H9 (cell line): ENCODE results near the gene OR9I1. TPM values are rescaled to one million over a fixed set of nuclear protein-coding genes. Genes with fewer than 3 reads are reported as not detected.

Source experiments
- DNase-seq: peaks from one replicate; pipeline ENCODE4 v3.0.0-alpha.2; 2017
- H2AFZ ChIP-seq: one replicate; pipeline ENCODE4 v1.6.1; 2013; ENCODE audit warnings: mild to moderate bottlenecking, low read length, control low read depth, moderate library complexity
- H2AK5ac ChIP-seq: 2 replicates; pipeline ENCODE4 v1.6.1; 2013; ENCODE audit warnings: low read length, control low read depth, mixed read lengths; ENCODE audit not compliant: insufficient read length
- H2BK120ac ChIP-seq: one replicate; pipeline ENCODE4 v1.6.1; 2013; ENCODE audit warnings: low read depth, mild to moderate bottlenecking, low read length, control low read depth, inconsistent platforms; ENCODE audit not compliant: poor library complexity, severe bottlenecking
- H2BK12ac ChIP-seq: 2 replicates; pipeline ENCODE4 v1.6.1; 2013; ENCODE audit warnings: low read length, control low read depth, mixed read lengths, low read depth; ENCODE audit not compliant: insufficient read length
- H2BK15ac ChIP-seq: 2 replicates; pipeline ENCODE4 v1.6.1; 2013; ENCODE audit warnings: low read depth, low read length, control low read depth
- H2BK20ac ChIP-seq: one replicate; pipeline ENCODE4 v1.6.1; 2013; ENCODE audit warnings: low read depth, mild to moderate bottlenecking, low read length, control low read depth, inconsistent platforms; ENCODE audit not compliant: poor library complexity, severe bottlenecking
- H2BK5ac ChIP-seq: 2 replicates; pipeline ENCODE4 v1.6.1; 2013; ENCODE audit warnings: low read length, control low read depth, mixed read lengths; ENCODE audit not compliant: insufficient read length
- H3K14ac ChIP-seq: 2 replicates; pipeline ENCODE4 v1.6.1; 2013; ENCODE audit warnings: low read length, control low read depth; ENCODE audit not compliant: insufficient read depth
- H3K18ac ChIP-seq: 2 replicates; pipeline ENCODE4 v1.6.1; 2013; ENCODE audit warnings: low read depth, mild to moderate bottlenecking, mixed read lengths, low read length, control low read depth; ENCODE audit not compliant: insufficient read length
- H3K23ac ChIP-seq: 2 replicates; pipeline ENCODE4 v1.6.1; 2013; ENCODE audit warnings: low read length, control low read depth, mixed read lengths, low read depth; ENCODE audit not compliant: insufficient read length
- H3K23me2 ChIP-seq: 2 replicates; pipeline ENCODE4 v1.6.1; 2013; ENCODE audit warnings: low read depth, mild to moderate bottlenecking, mixed read lengths, low read length, control low read depth; ENCODE audit not compliant: insufficient read length, poor library complexity, severe bottlenecking
- H3K27ac ChIP-seq: 2 replicates; pipeline ENCODE4 v1.5.1; 2013; ENCODE audit warnings: low read length, control low read depth, mixed read lengths, low read depth; ENCODE audit not compliant: insufficient read length
- H3K27me3 ChIP-seq: 2 replicates; pipeline ENCODE4 v1.6.1; 2013; ENCODE audit warnings: low read length, control low read depth, inconsistent platforms; ENCODE audit not compliant: insufficient read depth
- H3K4ac ChIP-seq: 2 replicates; pipeline ENCODE4 v1.6.1; 2013; ENCODE audit warnings: low read depth, mild to moderate bottlenecking, control low read depth, inconsistent platforms, low read length, moderate library complexity
- H3K4me1 ChIP-seq: 2 replicates; pipeline ENCODE4 v1.6.1; 2013; ENCODE audit warnings: low read length, control low read depth, inconsistent platforms; ENCODE audit not compliant: insufficient read depth
- H3K4me2 ChIP-seq: 2 replicates; pipeline ENCODE4 v1.6.1; 2013; ENCODE audit warnings: low read length, control low read depth, mixed read lengths; ENCODE audit not compliant: insufficient read length, insufficient read depth
- H3K56ac ChIP-seq: 2 replicates; pipeline ENCODE4 v1.6.1; 2013; ENCODE audit warnings: low read depth, mild to moderate bottlenecking, mixed read lengths, low read length, control low read depth; ENCODE audit not compliant: insufficient read length
- H3K79me1 ChIP-seq: 2 replicates; pipeline ENCODE4 v1.6.1; 2013; ENCODE audit warnings: low read depth, mild to moderate bottlenecking, moderate library complexity, low read length, control low read depth, inconsistent platforms; ENCODE audit not compliant: insufficient read depth, poor library complexity, severe bottlenecking
- H3K79me2 ChIP-seq: 2 replicates; pipeline ENCODE4 v1.6.1; 2013; ENCODE audit warnings: low read length, control low read depth, inconsistent platforms; ENCODE audit not compliant: insufficient read depth
- H3K9ac ChIP-seq: 2 replicates; pipeline ENCODE4 v1.6.1; 2013; ENCODE audit warnings: low read length, control low read depth, mixed read lengths; ENCODE audit not compliant: insufficient read length; ENCODE audit errors: extremely low read depth
- H3K9me3 ChIP-seq: one replicate; pipeline ENCODE4 v1.6.1; 2013; ENCODE audit warnings: low read depth, low read length, inconsistent platforms; ENCODE audit not compliant: control insufficient read depth
- H3T11ph ChIP-seq: one replicate; pipeline ENCODE4 v1.6.1; 2013; ENCODE audit warnings: mild to moderate bottlenecking, low read length, control low read depth, inconsistent platforms
- H4K20me1 ChIP-seq: one replicate; pipeline ENCODE4 v1.6.1; 2013; ENCODE audit not compliant: control insufficient read depth, insufficient read length, insufficient read depth
- H4K5ac ChIP-seq: 2 replicates; pipeline ENCODE4 v1.6.1; 2013; ENCODE audit warnings: low read depth, mild to moderate bottlenecking, mixed read lengths, low read length, control low read depth; ENCODE audit not compliant: insufficient read length
- H4K8ac ChIP-seq: replicated peaks from 2 replicates; pipeline ENCODE4 v1.6.1; 2013; ENCODE audit warnings: low read length, control low read depth, mixed read lengths, low read depth; ENCODE audit not compliant: insufficient read length
- H4K91ac ChIP-seq: 2 replicates; pipeline ENCODE4 v1.6.1; 2013; ENCODE audit warnings: low read depth, mild to moderate bottlenecking, moderate library complexity, mixed read lengths, low read length, control low read depth; ENCODE audit not compliant: insufficient read length
- H3K27ac Mint-ChIP-seq, 3 experiments: 2 replicates in 2 of 3; 3 replicates in 1 of 3; pipeline ENCODE4 v1.8.0; 2020 to 2021; ENCODE audit warnings: mixed read lengths in 3 of 3, mild to moderate bottlenecking in 1 of 3, moderate library complexity in 1 of 3
- H3K27me3 Mint-ChIP-seq: 2 replicates; pipeline ENCODE4 v1.8.0; 2021; ENCODE audit warnings: low read depth, mild to moderate bottlenecking, moderate library complexity, mixed read lengths
- H3K36me3 Mint-ChIP-seq, 3 experiments: 2 replicates in 2 of 3; 3 replicates in 1 of 3; pipeline ENCODE4 v1.8.0; 2020 to 2021; ENCODE audit warnings: low read depth in 3 of 3, mixed read lengths in 3 of 3; ENCODE audit not compliant: insufficient read depth in 1 of 3
- H3K4me1 Mint-ChIP-seq, 2 experiments: 2 replicates each; pipeline ENCODE4 v1.8.0; 2020; ENCODE audit warnings: mixed read lengths in 2 of 2
- H3K4me3 Mint-ChIP-seq, 2 experiments: 2 replicates in 1 of 2; 3 replicates in 1 of 2; pipeline ENCODE4 v1.8.0; 2020 to 2021; ENCODE audit warnings: mild to moderate bottlenecking in 2 of 2, mixed read lengths in 2 of 2, moderate library complexity in 1 of 2
- H3K9me3 Mint-ChIP-seq, 2 experiments: 2 replicates in 1 of 2; 3 replicates in 1 of 2; pipeline ENCODE4 v1.8.0; 2020; ENCODE audit warnings: mild to moderate bottlenecking in 2 of 2, mixed read lengths in 2 of 2, moderate library complexity in 1 of 2
- WGBS: extraction: QIAGEN DNeasy Blood & Tissue Kit; methylation state at CpG from one replicate; pipeline ENCODE4 v1.1.7; 2013; ENCODE audit warnings: missing lambda C conversion rate, low lambda C conversion rate, mixed read lengths; ENCODE audit not compliant: insufficient read length; ENCODE audit errors: extremely low coverage; 5-methylcytosine and 5-hydroxymethylcytosine counted together
- total RNA-seq: library from RNA; stranded (reverse); gene quantifications from 2 replicates; pipeline ENCODE4 v1.2.1, GENCODE V29; 2021
- TF ChIP-seq, protein P1 (sequence below): fragments of 200-600 bp; sonication (generic); conservative IDR thresholded peaks from 3 replicates; pipeline ENCODE4 v1.8.0; 2021; ENCODE audit warnings: antibody characterized with exemption, mild to moderate bottlenecking

Gene OR9I1
- total RNA-seq, 1 experiment from 2014 or later: not detected

DNA sequence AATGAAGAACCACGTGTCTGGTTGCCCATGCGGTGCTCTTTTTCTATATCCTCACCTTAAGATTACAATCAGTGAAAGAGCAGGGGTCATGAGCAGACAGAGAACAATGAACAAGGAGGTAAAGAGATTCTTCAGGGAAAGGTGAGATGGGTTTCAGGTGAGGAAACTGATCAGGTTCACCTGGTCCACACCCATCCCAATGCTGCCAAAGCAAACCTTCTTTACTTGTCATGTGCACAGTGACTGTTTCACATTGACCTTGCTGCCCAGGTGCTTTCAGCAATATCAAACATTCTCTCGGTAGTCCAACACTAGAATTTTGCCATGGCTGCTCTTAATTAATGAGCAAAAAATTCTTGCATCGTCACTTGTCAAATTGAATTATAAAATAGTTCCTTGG is 39.1 kb upstream of the OR9I1 start:
- H3K9me3 Mint-ChIP-seq: peaks cover 0 to 2% of the 10 kb centered on the region in 2 experiments; a peak in 2 of 5 replicates

More for the DNA sequence above, 39.1 kb upstream of the OR9I1 start:
- Histone ChIP-seq H3T11ph (no peak overlapping the region), H3K9me3 (no peaks in the 10 kb centered on the region), H3K56ac (no peak overlapping the region), H2BK15ac (no peak overlapping the region), H3K27me3 (no peaks in the 10 kb centered on the region), H3K79me1 (no peaks in the 10 kb centered on the region), H3K14ac (no peak overlapping the region), H2AK5ac (no peak overlapping the region), H3K4ac (no peak overlapping the region), H2BK5ac (no peak overlapping the region), H2AFZ (no peak overlapping the region), H3K23ac (no peak overlapping the region), H3K27ac (no peak overlapping the region), H3K4me1 (no peaks in the 10 kb centered on the region), H4K20me1 (no peaks in the 10 kb centered on the region), H3K18ac (no peak overlapping the region), H4K5ac (no peak overlapping the region), H4K91ac (no peak overlapping the region), H2BK20ac (no peak overlapping the region), H4K8ac (no peak overlapping the region), H3K23me2 (no peaks in the 10 kb centered on the region), H2BK120ac (no peak overlapping the region), H2BK12ac (no peak overlapping the region), H3K79me2 (no peaks in the 10 kb centered on the region), H3K4me2 (no peak overlapping the region), H3K9ac (no peak overlapping the region)
- no peak for DNase-seq
- no peak overlapping the region; a peak in 1 of 7 replicates for H3K27ac Mint-ChIP-seq
- no CpG with 5 or more reads among the region's 4 CpGs for WGBS
- no peaks in the 10 kb centered on the region; the same call in 1 of the 2 replicates for H3K27me3 Mint-ChIP-seq
- TF ChIP-seq, protein P1, sequence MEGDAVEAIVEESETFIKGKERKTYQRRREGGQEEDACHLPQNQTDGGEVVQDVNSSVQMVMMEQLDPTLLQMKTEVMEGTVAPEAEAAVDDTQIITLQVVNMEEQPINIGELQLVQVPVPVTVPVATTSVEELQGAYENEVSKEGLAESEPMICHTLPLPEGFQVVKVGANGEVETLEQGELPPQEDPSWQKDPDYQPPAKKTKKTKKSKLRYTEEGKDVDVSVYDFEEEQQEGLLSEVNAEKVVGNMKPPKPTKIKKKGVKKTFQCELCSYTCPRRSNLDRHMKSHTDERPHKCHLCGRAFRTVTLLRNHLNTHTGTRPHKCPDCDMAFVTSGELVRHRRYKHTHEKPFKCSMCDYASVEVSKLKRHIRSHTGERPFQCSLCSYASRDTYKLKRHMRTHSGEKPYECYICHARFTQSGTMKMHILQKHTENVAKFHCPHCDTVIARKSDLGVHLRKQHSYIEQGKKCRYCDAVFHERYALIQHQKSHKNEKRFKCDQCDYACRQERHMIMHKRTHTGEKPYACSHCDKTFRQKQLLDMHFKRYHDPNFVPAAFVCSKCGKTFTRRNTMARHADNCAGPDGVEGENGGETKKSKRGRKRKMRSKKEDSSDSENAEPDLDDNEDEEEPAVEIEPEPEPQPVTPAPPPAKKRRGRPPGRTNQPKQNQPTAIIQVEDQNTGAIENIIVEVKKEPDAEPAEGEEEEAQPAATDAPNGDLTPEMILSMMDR: no peak
- no peak overlapping the region for H3K4me3 Mint-ChIP-seq
- H3K36me3 Mint-ChIP-seq: no peaks in the 10 kb centered on the region
- peaks cover 6 to 7% of the 10 kb centered on the region in 2 experiments for H3K4me1 Mint-ChIP-seq
